Lung (tissue), 16 donors: Measurements from ENCODE around the gene CES3. TPM values are rescaled to one million over a fixed set of nuclear protein-coding genes. Genes with fewer than 3 reads are reported as not detected.

Experiments used
- ATAC-seq: fragments of 200-7000 bp; cut with Tn5 transposase; one replicate; pipeline ENCODE4 v1.9.1; 2020; ENCODE audit warnings: moderate number of reproducible peaks; ENCODE audit not compliant: insufficient read depth, low FRiP score
- DNase-seq, 3 donors: peaks; one replicate each; pipeline ENCODE4 v3.0.0-alpha.2; 2013 to 2017
- H3K27ac ChIP-seq, 2 donors: one replicate each; pipeline ENCODE4 v1.5.1; 2013; ENCODE audit warnings: mild to moderate bottlenecking in 2 of 2, moderate library complexity in 2 of 2, control low read depth in 1 of 2, inconsistent platforms in 1 of 2, low read depth in 1 of 2, low read length in 1 of 2
- H3K27me3 ChIP-seq, 3 donors: one replicate each; pipeline ENCODE4 v1.5.1; 2013; ENCODE audit warnings: low read length in 2 of 3; ENCODE audit not compliant: control insufficient read depth in 3 of 3, insufficient read depth in 3 of 3
- H3K36me3 ChIP-seq, 4 donors: one replicate each; pipeline ENCODE4 v1.5.1; 2013; ENCODE audit warnings: low read length in 4 of 4, mild to moderate bottlenecking in 1 of 4, moderate library complexity in 1 of 4; ENCODE audit not compliant: control insufficient read depth in 4 of 4, insufficient read depth in 4 of 4
- H3K4me1 ChIP-seq, 5 donors: one replicate each; pipeline ENCODE4 v1.5.1; 2013; ENCODE audit warnings: low read length in 5 of 5, mild to moderate bottlenecking in 2 of 5, moderate library complexity in 1 of 5; ENCODE audit not compliant: control insufficient read depth in 5 of 5, insufficient read depth in 5 of 5
- H3K4me3 ChIP-seq: one replicate; pipeline ENCODE4 v1.5.1; 2013; ENCODE audit warnings: mild to moderate bottlenecking, control low read depth, moderate library complexity
- H3K9ac ChIP-seq, 2 donors: one replicate each; pipeline ENCODE4 v1.5.1; 2013; ENCODE audit warnings: low read length in 2 of 2, control low read depth in 1 of 2; ENCODE audit not compliant: insufficient read depth in 1 of 2
- H3K9me3 ChIP-seq, 4 donors: one replicate each; pipeline ENCODE4 v1.5.1; 2013; ENCODE audit warnings: low read length in 3 of 4, mild to moderate bottlenecking in 1 of 4, moderate library complexity in 1 of 4; ENCODE audit not compliant: control insufficient read depth in 4 of 4, insufficient read depth in 3 of 4
- WGBS, 2 donors: extraction: QIAGEN DNeasy Blood & Tissue Kit; methylation state at CpG; one replicate each; pipeline ENCODE4 v1.1.7; 2013; 5-methylcytosine and 5-hydroxymethylcytosine counted together
- long read RNA-seq, 5 donors: transcript quantifications; one replicate each; lab custom pipeline, GENCODE V29; 2026
- polyA plus RNA-seq, 2 donors: library from polyadenylated mRNA; stranded (reverse); fragments of 200-250 nt; gene quantifications; one replicate each; pipeline ENCODE4 v1.2.1, GENCODE V29; 2013
- total RNA-seq, 2 donors: library from RNA; depleted of rRNA in 1 of 2; stranded (reverse); fragments of >200 nt in 1 of 2; gene quantifications; one replicate each; pipeline ENCODE4 v1.2.1, GENCODE V29; 2014 to 2021
- TF ChIP-seq, protein P1 (sequence below): IDR thresholded peaks from 2 replicates; pipeline ENCODE4 v1.5.1; 2012; ENCODE audit warnings: mild to moderate bottlenecking; ENCODE audit errors: control extremely low read depth, extremely low read depth
- donor health status: control.
- donor health status: control.
- donor health status: Bipolar disorder and iron deficiency.
- donor health status: healthy.
- donor health status: DM: yes; HTN: yes; CAD: no.

Gene CES3, protein sequence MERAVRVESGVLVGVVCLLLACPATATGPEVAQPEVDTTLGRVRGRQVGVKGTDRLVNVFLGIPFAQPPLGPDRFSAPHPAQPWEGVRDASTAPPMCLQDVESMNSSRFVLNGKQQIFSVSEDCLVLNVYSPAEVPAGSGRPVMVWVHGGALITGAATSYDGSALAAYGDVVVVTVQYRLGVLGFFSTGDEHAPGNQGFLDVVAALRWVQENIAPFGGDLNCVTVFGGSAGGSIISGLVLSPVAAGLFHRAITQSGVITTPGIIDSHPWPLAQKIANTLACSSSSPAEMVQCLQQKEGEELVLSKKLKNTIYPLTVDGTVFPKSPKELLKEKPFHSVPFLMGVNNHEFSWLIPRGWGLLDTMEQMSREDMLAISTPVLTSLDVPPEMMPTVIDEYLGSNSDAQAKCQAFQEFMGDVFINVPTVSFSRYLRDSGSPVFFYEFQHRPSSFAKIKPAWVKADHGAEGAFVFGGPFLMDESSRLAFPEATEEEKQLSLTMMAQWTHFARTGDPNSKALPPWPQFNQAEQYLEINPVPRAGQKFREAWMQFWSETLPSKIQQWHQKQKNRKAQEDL
- total RNA-seq: 1 to 10 TPM in 1 of 2 donors, under 1 TPM in 1; 0.57 to 2.6 TPM
- polyA plus RNA-seq: under 1 TPM; 0.85 to 0.96 TPM
- long read RNA-seq, donor 1, partial matches to known transcripts: 0 of 2 reads
- long read RNA-seq, donor 1, other reads (novel, unspliced or antisense): 0 of 2 reads
- long read RNA-seq, donor 2: 0 reads
- long read RNA-seq, donor 3, partial matches to known transcripts: 0 of 2 reads
- long read RNA-seq, donor 3, other reads (novel, unspliced or antisense): 0 of 2 reads
- long read RNA-seq, donor 4: 0 reads
- long read RNA-seq, donor 5: 0 reads

DNA sequence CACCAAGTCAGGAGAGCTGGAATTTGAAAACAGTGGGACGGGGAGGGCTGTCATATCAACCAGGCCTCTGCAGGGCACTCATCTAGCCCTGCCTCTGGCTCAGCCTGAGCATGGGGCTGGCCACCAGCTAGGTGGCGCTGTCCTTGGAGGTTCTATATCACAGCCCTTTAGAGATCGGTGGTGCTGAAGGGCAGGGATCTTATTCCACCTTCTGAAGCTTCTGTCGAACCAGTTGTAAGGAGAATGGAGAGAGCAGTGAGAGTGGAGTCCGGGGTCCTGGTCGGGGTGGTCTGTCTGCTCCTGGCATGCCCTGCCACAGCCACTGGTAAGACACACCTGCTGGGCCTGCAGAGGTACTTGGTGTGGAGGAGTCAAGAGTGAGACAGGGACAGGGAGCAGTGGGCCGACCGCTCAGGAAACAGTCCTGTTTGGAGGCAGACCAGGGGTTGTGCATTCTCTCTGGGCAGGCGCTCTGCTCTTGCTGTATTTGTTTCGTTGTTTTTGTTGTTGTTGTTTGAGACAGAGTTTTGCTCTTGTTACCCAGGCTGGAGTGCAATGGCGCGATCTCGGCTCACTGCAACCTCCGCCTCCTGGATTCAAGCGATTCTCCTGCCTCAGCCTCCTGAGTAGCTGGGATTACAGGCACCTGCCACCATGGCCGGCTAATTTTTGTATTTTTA is at the start of gene CES3:
Gene CES3 (plus strand): TSS at position 202 of the 680 bp plus-strand sequence. CDS start 42 bp downstream, at position 244.
- no peak within 1 kb of the TSS for H3K27ac ChIP-seq
- no peak within 1 kb of the TSS for H3K4me3 ChIP-seq
- ATAC-seq: peak; percentile 66
- peak; percentile 34 to 57 (median 54) for DNase-seq
- no peaks in the 10 kb centered on the region for H3K36me3 ChIP-seq
- WGBS, 2 donors: 72 to 74% methylated on average over 16 of the region's 16 CpGs
- H3K4me1 ChIP-seq: peaks cover 0 to 7% (median 0%) of the 10 kb centered on the region in 5 donors
- no peak within 1 kb of the TSS for H3K9ac ChIP-seq
- TF ChIP-seq, protein P1, sequence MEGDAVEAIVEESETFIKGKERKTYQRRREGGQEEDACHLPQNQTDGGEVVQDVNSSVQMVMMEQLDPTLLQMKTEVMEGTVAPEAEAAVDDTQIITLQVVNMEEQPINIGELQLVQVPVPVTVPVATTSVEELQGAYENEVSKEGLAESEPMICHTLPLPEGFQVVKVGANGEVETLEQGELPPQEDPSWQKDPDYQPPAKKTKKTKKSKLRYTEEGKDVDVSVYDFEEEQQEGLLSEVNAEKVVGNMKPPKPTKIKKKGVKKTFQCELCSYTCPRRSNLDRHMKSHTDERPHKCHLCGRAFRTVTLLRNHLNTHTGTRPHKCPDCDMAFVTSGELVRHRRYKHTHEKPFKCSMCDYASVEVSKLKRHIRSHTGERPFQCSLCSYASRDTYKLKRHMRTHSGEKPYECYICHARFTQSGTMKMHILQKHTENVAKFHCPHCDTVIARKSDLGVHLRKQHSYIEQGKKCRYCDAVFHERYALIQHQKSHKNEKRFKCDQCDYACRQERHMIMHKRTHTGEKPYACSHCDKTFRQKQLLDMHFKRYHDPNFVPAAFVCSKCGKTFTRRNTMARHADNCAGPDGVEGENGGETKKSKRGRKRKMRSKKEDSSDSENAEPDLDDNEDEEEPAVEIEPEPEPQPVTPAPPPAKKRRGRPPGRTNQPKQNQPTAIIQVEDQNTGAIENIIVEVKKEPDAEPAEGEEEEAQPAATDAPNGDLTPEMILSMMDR: peak; percentile 11
- no peaks in the 10 kb centered on the region for H3K9me3 ChIP-seq
- no peaks in the 10 kb centered on the region for H3K27me3 ChIP-seq

DNA sequence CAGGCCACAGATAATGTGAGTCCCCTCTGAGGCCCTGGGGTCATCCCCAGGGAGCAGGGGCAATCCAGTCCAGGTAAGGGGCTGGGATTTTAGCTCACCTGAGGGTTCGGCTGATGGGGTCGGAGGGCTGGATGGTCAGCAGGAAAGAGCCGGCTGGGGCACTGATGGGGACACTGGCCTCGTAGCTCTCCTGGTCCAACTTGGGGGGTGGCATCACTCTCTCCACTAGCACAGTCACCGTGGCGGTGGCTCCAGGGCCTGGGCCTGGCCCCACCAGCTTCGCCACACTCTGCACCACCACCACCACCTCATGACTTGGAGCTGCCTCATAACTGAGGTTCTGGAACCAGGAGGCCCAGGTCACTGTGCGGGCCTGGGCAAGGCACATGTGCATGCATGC is 49.3 kb upstream of the CES3 start:
- no peak for ATAC-seq
- DNase-seq: no peak
- Histone ChIP-seq H3K36me3 (no peaks in the 10 kb centered on the region), H3K4me3 (no peak overlapping the region), H3K4me1 (peaks cover 0 to 6% (median 0%) of the 10 kb centered on the region in 5 donors), H3K27ac (no peak overlapping the region), H3K9ac (no peak overlapping the region), H3K27me3 (no peaks in the 10 kb centered on the region), H3K9me3 (no peaks in the 10 kb centered on the region)
- TF ChIP-seq, protein P1: no peak
- 92 to 93% methylated on average over 8 of the region's 8 CpGs for WGBS, 2 donors

DNA sequence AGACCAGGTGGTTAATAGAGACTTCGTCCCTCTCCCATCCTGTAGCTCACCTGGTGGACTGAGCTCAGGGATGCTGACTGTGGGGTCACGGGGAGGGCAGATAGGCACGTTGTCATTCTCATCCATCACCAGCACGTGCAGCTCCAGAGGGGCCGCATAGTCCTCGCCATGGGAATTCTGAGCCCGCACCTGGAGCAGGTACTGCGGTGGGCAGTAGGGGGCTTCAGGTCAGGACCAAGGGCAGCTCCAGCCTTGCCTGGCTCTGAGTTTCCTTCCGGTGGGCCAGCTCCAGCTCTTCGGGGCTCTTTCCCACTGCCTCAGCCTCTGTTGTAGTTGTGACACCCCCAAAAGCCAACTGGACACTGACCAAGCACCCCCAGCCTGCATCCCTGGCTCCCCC is 48.0 kb upstream of the CES3 start:
- H3K27ac ChIP-seq: no peak overlapping the region
- no peaks in the 10 kb centered on the region for H3K36me3 ChIP-seq
- H3K9me3 ChIP-seq: no peaks in the 10 kb centered on the region
- no peak overlapping the region for H3K9ac ChIP-seq
- no peaks in the 10 kb centered on the region for H3K4me1 ChIP-seq
- TF ChIP-seq, protein P1: no peak
- 50 to 58% methylated on average over 10 of the region's 10 CpGs for WGBS, 2 donors
- no peak overlapping the region for H3K4me3 ChIP-seq
- H3K27me3 ChIP-seq: no peaks in the 10 kb centered on the region
- ATAC-seq: no peak
- DNase-seq: no peak
